NCI-H2171 treated with DMSO at 0.1 percent for 48 hours (cell line): ENCODE results near the gene FMO4.
"Not testable (repeated sequence)": the region's sequence is repeated elsewhere in the genome, so short reads cannot be mapped to it uniquely, and the experiment has no call there.

Experiments used
- DNase-seq: peaks from one replicate; lab custom pipeline; 2025; lab: John Stamatoyannopoulos, UW

FMO4 gene

GRCh38 chr1:171334024-171334640 lies 20.1 kb downstream of the FMO4 start:
- DNase-seq: no peak

- DNase-seq: no peak
Measured at GRCh38 chr1:171335964-171336363, 22.0 kb downstream of the FMO4 start.

GRCh38 chr1:171339345-171339744 lies 25.4 kb downstream of the FMO4 start:
- not testable (repeated sequence) for DNase-seq

- DNase-seq: no peak
Measured at GRCh38 chr1:171343727-171344472, 29.9 kb downstream of the FMO4 start.

- no peak for DNase-seq
Measured at GRCh38 chr1:171344473-171344820, 30.5 kb downstream of the FMO4 start.

- no peak for DNase-seq
Measured at GRCh38 chr1:171345536-171345935, 31.6 kb downstream of the FMO4 start.

GRCh38 chr1:171346881-171347280 lies 32.9 kb downstream of the FMO4 start:
- DNase-seq: no peak

GRCh38 chr1:171350594-171350993 lies 36.6 kb downstream of the FMO4 start:
- no peak for DNase-seq

- no peak for DNase-seq
Measured at GRCh38 chr1:171351961-171352360, 38.0 kb downstream of the FMO4 start.

GRCh38 chr1:171352554-171352953 lies 38.6 kb downstream of the FMO4 start:
- DNase-seq: no peak

- no peak for DNase-seq
Measured at GRCh38 chr1:171355727-171356126, 41.7 kb downstream of the FMO4 start.

- no peak for DNase-seq
Measured at GRCh38 chr1:171357179-171357578, 43.2 kb downstream of the FMO4 start.

- DNase-seq: not testable (repeated sequence)
Measured at GRCh38 chr1:171359355-171359648, 45.3 kb downstream of the FMO4 start.

- not testable (repeated sequence) for DNase-seq
Measured at GRCh38 chr1:171359731-171360527, 45.9 kb downstream of the FMO4 start.

- DNase-seq: no peak
Measured at GRCh38 chr1:171366085-171366484, 52.1 kb downstream of the FMO4 start.

- DNase-seq: no peak
Measured at GRCh38 chr1:171366816-171367215, 52.8 kb downstream of the FMO4 start.

GRCh38 chr1:171367436-171367835 lies 53.5 kb downstream of the FMO4 start:
- no peak for DNase-seq

- no peak for DNase-seq
Measured at GRCh38 chr1:171372418-171373084, 58.6 kb downstream of the FMO4 start.

GRCh38 chr1:171373357-171374122 lies 59.6 kb downstream of the FMO4 start:
- DNase-seq: peak; percentile 36

GRCh38 chr1:171379846-171380245 lies 65.9 kb downstream of the FMO4 start:
- DNase-seq: no peak

GRCh38 chr1:171381866-171382210 lies 67.9 kb downstream of the FMO4 start:
- DNase-seq: no peak

GRCh38 chr1:171384496-171384895 lies 70.5 kb downstream of the FMO4 start:
- no peak for DNase-seq
